ENCODE results near the gene GPR152. TPM values are rescaled to one million over a fixed set of nuclear protein-coding genes. Genes with fewer than 3 reads are reported as not detected.
A peak's percentile ranks its signal among the peaks of the same experiment; 100 is the strongest.

GPR152 gene
- not detected for total RNA-seq

GRCh38 chr11:67452141-67452952 is at the start of gene GPR152:
Gene GPR152 (minus strand): TSS chr11:67452729. CDS start chr11:67452724, 5 bp downstream.
- Histone ChIP-seq H3K27ac (peak within 1 kb of the TSS in 3 of 4 donors; percentile 6 to 25 (median 24)), H3K9me3 (no peaks in the 10 kb centered on the region), H3K4me3 (peak within 1 kb of the TSS in 1 of 2 donors; percentile 8), H3K36me3 (no peaks in the 10 kb centered on the region), H3K27me3 (no peaks in the 10 kb centered on the region), H3K4me1 (no peaks in the 10 kb centered on the region)
- peak; percentile 59 for ATAC-seq
- WGBS, 2 donors (ENCODE audit: low coverage in 1 of 2) = 85 to 100% methylated on average over 2 to 4 of the region's 33 CpGs
- TF ChIP-seq POLR2A (IDR thresholded peaks at IDR 0.05) = no peak
- no peak for TF ChIP-seq EP300 (IDR thresholded peaks at IDR 0.05)
- TF ChIP-seq CTCF (IDR thresholded peaks at IDR 0.05) = no peak
- TF ChIP-seq POLR2AphosphoS5 (IDR thresholded peaks at IDR 0.05) = no peak

GRCh38 chr11:67501854-67502253 is 49.3 kb upstream of the GPR152 start:
- H3K4me1 ChIP-seq = peaks cover 0 to 40% (median 21%) of the 10 kb centered on the region in 3 donors
- no peak for ATAC-seq
- peaks cover 0 to 49% of the 10 kb centered on the region in 2 donors for H3K36me3 ChIP-seq
- H3K27ac ChIP-seq = no peak overlapping the region
- H3K9me3 ChIP-seq = no peaks in the 10 kb centered on the region
- TF ChIP-seq CTCF (IDR thresholded peaks at IDR 0.05) (no peak), EP300 (IDR thresholded peaks at IDR 0.05) (no peak), POLR2A (IDR thresholded peaks at IDR 0.05) (no peak), POLR2AphosphoS5 (IDR thresholded peaks at IDR 0.05) (no peak)
- H3K4me3 ChIP-seq = no peak overlapping the region
- H3K27me3 ChIP-seq = peaks cover 32% of the 10 kb centered on the region
- WGBS, 2 donors (ENCODE audit: low coverage in 1 of 2) = no CpG with 5 or more reads among the region's 18 CpGs

- H3K4me3 ChIP-seq = no peak overlapping the region
- H3K9me3 ChIP-seq = no peaks in the 10 kb centered on the region
- no peak for TF ChIP-seq POLR2AphosphoS5 (IDR thresholded peaks at IDR 0.05)
- TF ChIP-seq POLR2A (IDR thresholded peaks at IDR 0.05) = no peak
- TF ChIP-seq EP300 (IDR thresholded peaks at IDR 0.05) = no peak
- no peak for TF ChIP-seq CTCF (IDR thresholded peaks at IDR 0.05)
- 91 to 95% methylated on average over 6 of the region's 9 CpGs for WGBS, 2 donors (ENCODE audit: low coverage in 1 of 2)
- ATAC-seq = no peak
- peaks cover 0 to 32% (median 13%) of the 10 kb centered on the region in 3 donors for H3K4me1 ChIP-seq
- peaks cover 32% of the 10 kb centered on the region for H3K27me3 ChIP-seq
- no peak overlapping the region for H3K27ac ChIP-seq
- peaks cover 0 to 53% of the 10 kb centered on the region in 2 donors for H3K36me3 ChIP-seq
These were observed 48.5 kb upstream of the GPR152 start for GRCh38 chr11:67500831-67501715.

GRCh38 chr11:67500484-67500821 is 47.9 kb upstream of the GPR152 start:
- WGBS, 2 donors (ENCODE audit: low coverage in 1 of 2) = 60 to 100% methylated on average over 1 of the region's 1 CpG
- TF ChIP-seq EP300 (IDR thresholded peaks at IDR 0.05) (no peak), CTCF (IDR thresholded peaks at IDR 0.05) (no peak), POLR2A (IDR thresholded peaks at IDR 0.05) (no peak), POLR2AphosphoS5 (IDR thresholded peaks at IDR 0.05) (no peak)
- Histone ChIP-seq H3K27ac (no peak overlapping the region), H3K4me3 (no peak overlapping the region), H3K27me3 (peaks cover 32% of the 10 kb centered on the region), H3K36me3 (peaks cover 0 to 59% of the 10 kb centered on the region in 2 donors), H3K9me3 (no peaks in the 10 kb centered on the region), H3K4me1 (peaks cover 0 to 26% (median 7%) of the 10 kb centered on the region in 3 donors)
- no peak for ATAC-seq

All from gastroesophageal sphincter (tissue), 4 donors.